Nucleus accumbens (tissue), 56 donors: Measurements from ENCODE around the gene RENBP.
A peak's percentile ranks its signal among the peaks of the same experiment; 100 is the strongest.

Source experiments
- DNase-seq, 56 donors: peaks; one replicate each; lab custom pipeline; 2025; lab: John Stamatoyannopoulos, UW

Gene RENBP

GRCh38 chrX:153938226-153938786 is 6.1 kb downstream of the RENBP start:
- DNase-seq, result no peak

GRCh38 chrX:153937056-153937455 is 7.4 kb downstream of the RENBP start:
- DNase-seq, result no peak

GRCh38 chrX:153935326-153935851 is 9.1 kb downstream of the RENBP start:
- DNase-seq, result peak in 1 of 56 donors; percentile 11

GRCh38 chrX:153934762-153935325 is 9.6 kb downstream of the RENBP start, which contains the start of gene NAA10:
Gene NAA10, minus strand, starts transcription at chrX:153935037. Its CDS starts 133 bp downstream, at chrX:153934904.
- peak in 42 of 56 donors; percentile 4 to 77 (median 47) for DNase-seq

- no peak for DNase-seq
Observed at GRCh38 chrX:153934148-153934761, 10.2 kb downstream of the RENBP start.

GRCh38 chrX:153933748-153934147 is 10.7 kb downstream of the RENBP start:
- DNase-seq, result no peak

- no peak for DNase-seq
Observed at GRCh38 chrX:153932220-153932915, 12.1 kb downstream of the RENBP start.

- no peak for DNase-seq
Observed at GRCh38 chrX:153931748-153932147, 12.7 kb downstream of the RENBP start.

GRCh38 chrX:153931151-153931550 is 13.3 kb downstream of the RENBP start:
- no peak for DNase-seq

- no peak for DNase-seq
Observed at GRCh38 chrX:153930011-153930910, 14.2 kb downstream of the RENBP start.

- no peak for DNase-seq
Observed at GRCh38 chrX:153929576-153929975, 14.9 kb downstream of the RENBP start.

- DNase-seq, result no peak
Observed at GRCh38 chrX:153928846-153929245, 15.6 kb downstream of the RENBP start.

GRCh38 chrX:153927922-153928760 is 16.3 kb downstream of the RENBP start:
- peak; percentile 37 to 99 (median 91) for DNase-seq

GRCh38 chrX:153927672-153927921 is 16.8 kb downstream of the RENBP start:
- DNase-seq, result peak in 1 of 56 donors; percentile 17

GRCh38 chrX:153926858-153927671 is 17.4 kb downstream of the RENBP start:
- DNase-seq, result peak in 14 of 56 donors; percentile 5 to 31 (median 16)

GRCh38 chrX:153926552-153926857 is 17.9 kb downstream of the RENBP start:
- DNase-seq, result peak in 1 of 56 donors; percentile 2

- no peak for DNase-seq
Observed at GRCh38 chrX:153925739-153926551, 18.5 kb downstream of the RENBP start, which contains the start of gene ARHGAP4. Gene ARHGAP4, minus strand, starts transcription at chrX:153926264. Its CDS starts 62 bp downstream, at chrX:153926202.

GRCh38 chrX:153925387-153925738 is 19.1 kb downstream of the RENBP start:
- DNase-seq, result no peak
